Esophagus (tissue), 2 donors: ENCODE data around the gene FAM184A. TPM values are rescaled to one million over a fixed set of nuclear protein-coding genes. Genes with fewer than 3 reads are reported as not detected.

ENCODE experiments used
- H3K27ac ChIP-seq, 2 donors: one replicate each; pipeline ENCODE4 v1.5.1; 2013; ENCODE audit warnings: low read depth in 2 of 2, mild to moderate bottlenecking in 2 of 2, inconsistent platforms in 1 of 2, low read length in 1 of 2, moderate library complexity in 1 of 2
- H3K27me3 ChIP-seq, 2 donors: one replicate each; pipeline ENCODE4 v1.6.1; 2013; ENCODE audit warnings: low read length in 2 of 2, control low read depth in 1 of 2, mild to moderate bottlenecking in 1 of 2; ENCODE audit not compliant: insufficient read depth in 2 of 2, control insufficient read depth in 1 of 2
- H3K36me3 ChIP-seq, 2 donors: one replicate each; pipeline ENCODE4 v1.6.1; 2013; ENCODE audit warnings: low read length in 1 of 2; ENCODE audit not compliant: control insufficient read depth in 2 of 2, insufficient read depth in 2 of 2
- H3K4me1 ChIP-seq, 2 donors: one replicate each; pipeline ENCODE4 v1.6.1; 2013; ENCODE audit warnings: low read length in 1 of 2; ENCODE audit not compliant: control insufficient read depth in 2 of 2, insufficient read depth in 2 of 2
- H3K4me3 ChIP-seq, 2 donors: one replicate each; pipeline ENCODE4 v1.5.1; 2013; ENCODE audit warnings: low read length in 2 of 2, mild to moderate bottlenecking in 2 of 2, low read depth in 1 of 2, moderate library complexity in 1 of 2
- H3K9me3 ChIP-seq, 2 donors: one replicate each; pipeline ENCODE4 v1.6.1; 2013; ENCODE audit warnings: mild to moderate bottlenecking in 2 of 2, low read depth in 1 of 2, low read length in 1 of 2, moderate library complexity in 1 of 2; ENCODE audit not compliant: control insufficient read depth in 2 of 2, insufficient read depth in 1 of 2
- WGBS, 2 donors: extraction: QIAGEN DNeasy Blood & Tissue Kit; methylation state at CpG; one replicate each; pipeline ENCODE4 v1.1.7; 2013; 5-methylcytosine and 5-hydroxymethylcytosine counted together
- polyA plus RNA-seq, 2 donors: library from polyadenylated mRNA; stranded (reverse); fragments of 200-250 nt; gene quantifications; one replicate each; pipeline ENCODE4 v1.2.3, GENCODE V29; 2013
- donor health status: healthy with polysubstance abuse.
- donor health status: Bipolar disorder and iron deficiency.

The FAM184A gene
- polyA plus RNA-seq, 2 donors, result 0.73 to 1.1 TPM

- whole genome bisulfite sequencing, 2 donors, result 21 to 22% methylated on average over 8 of the region's 8 CpGs
- Histone ChIP-seq H3K4me1 (no peaks in the 10 kb centered on the region), H3K9me3 (no peaks in the 10 kb centered on the region), H3K36me3 (no peaks in the 10 kb centered on the region), H3K27me3 (no peaks in the 10 kb centered on the region), H3K4me3 (peak overlapping the region; percentile 72 to 87), H3K27ac (peak overlapping the region; percentile 92 to 93)
These were observed 144.5 kb downstream of the FAM184A start for GRCh38 chr6:118933855-118934460.

- no peak overlapping the region for H3K4me3 ChIP-seq
- H3K9me3 ChIP-seq, result no peaks in the 10 kb centered on the region
- H3K4me1 ChIP-seq, result no peaks in the 10 kb centered on the region
- 28 to 30% methylated on average over 2 of the region's 2 CpGs for WGBS, 2 donors
- H3K27ac ChIP-seq, result no peak overlapping the region
- H3K27me3 ChIP-seq, result no peaks in the 10 kb centered on the region
- H3K36me3 ChIP-seq, result peaks cover 0 to 3% of the 10 kb centered on the region in 2 donors
These were observed 146.0 kb downstream of the FAM184A start for GRCh38 chr6:118932421-118932820.

- H3K4me3 ChIP-seq, result no peak overlapping the region
- H3K4me1 ChIP-seq, result no peaks in the 10 kb centered on the region
- 87 to 88% methylated on average over 5 of the region's 5 CpGs for WGBS, 2 donors
- no peak overlapping the region for H3K27ac ChIP-seq
- H3K36me3 ChIP-seq, result peaks cover 0 to 3% of the 10 kb centered on the region in 2 donors
- H3K27me3 ChIP-seq, result no peaks in the 10 kb centered on the region
- no peaks in the 10 kb centered on the region for H3K9me3 ChIP-seq
These were observed 147.0 kb downstream of the FAM184A start for GRCh38 chr6:118931436-118931835.

GRCh38 chr6:118930680-118931079 lies 147.8 kb downstream of the FAM184A start:
- H3K36me3 ChIP-seq, result peaks cover 0 to 3% of the 10 kb centered on the region in 2 donors
- no peak overlapping the region for H3K4me3 ChIP-seq
- H3K4me1 ChIP-seq, result no peaks in the 10 kb centered on the region
- no peak overlapping the region for H3K27ac ChIP-seq
- no peaks in the 10 kb centered on the region for H3K9me3 ChIP-seq
- no peaks in the 10 kb centered on the region for H3K27me3 ChIP-seq
- WGBS, 2 donors, result 97% methylated on average over 3 of the region's 3 CpGs

GRCh38 chr6:118923035-118923434 lies 155.4 kb downstream of the FAM184A start:
- no peaks in the 10 kb centered on the region for H3K4me1 ChIP-seq
- WGBS, 2 donors, result 91 to 94% methylated on average over 3 of the region's 3 CpGs
- no peak overlapping the region for H3K4me3 ChIP-seq
- H3K9me3 ChIP-seq, result no peaks in the 10 kb centered on the region
- peaks cover 9 to 14% of the 10 kb centered on the region in 2 donors for H3K36me3 ChIP-seq
- H3K27ac ChIP-seq, result no peak overlapping the region
- no peaks in the 10 kb centered on the region for H3K27me3 ChIP-seq

DNA sequence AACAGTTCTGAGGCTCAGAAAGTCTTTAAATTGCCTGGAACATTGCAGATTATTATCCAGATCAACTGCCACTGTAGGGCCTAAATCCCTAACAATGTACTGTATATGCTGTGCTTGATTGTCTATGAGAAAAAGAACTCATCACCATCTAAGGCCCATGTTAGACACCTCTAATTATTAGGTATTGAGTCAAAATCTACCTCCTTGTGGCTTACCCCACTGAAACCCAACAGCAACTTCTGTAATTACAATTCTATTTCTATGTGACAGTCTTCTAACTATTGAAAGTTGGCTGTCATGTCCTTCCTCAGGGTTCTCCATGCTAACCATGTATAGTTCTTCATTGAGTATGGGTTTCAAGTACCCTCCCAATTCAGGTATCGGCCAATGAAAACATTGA lies 157.4 kb downstream of the FAM184A start:
- no peaks in the 10 kb centered on the region for H3K9me3 ChIP-seq
- no peak overlapping the region for H3K4me3 ChIP-seq
- H3K27ac ChIP-seq, result no peak overlapping the region
- WGBS, 2 donors, result 97 to 98% methylated on average over 1 of the region's 1 CpG
- no peaks in the 10 kb centered on the region for H3K27me3 ChIP-seq
- H3K36me3 ChIP-seq, result peaks cover 9 to 11% of the 10 kb centered on the region in 2 donors
- no peaks in the 10 kb centered on the region for H3K4me1 ChIP-seq

- Histone ChIP-seq H3K36me3 (peaks cover 11 to 12% of the 10 kb centered on the region in 2 donors), H3K27ac (no peak overlapping the region), H3K4me3 (no peak overlapping the region), H3K9me3 (no peaks in the 10 kb centered on the region), H3K4me1 (no peaks in the 10 kb centered on the region), H3K27me3 (no peaks in the 10 kb centered on the region)
- WGBS, 2 donors, result 81 to 85% methylated on average over 2 of the region's 2 CpGs
These were observed 160.1 kb downstream of the FAM184A start for GRCh38 chr6:118918329-118918725.

GRCh38 chr6:118917546-118918328 lies 160.7 kb downstream of the FAM184A start:
- 93 to 95% methylated on average over 5 of the region's 5 CpGs for WGBS, 2 donors
- H3K36me3 ChIP-seq, result peaks cover 12% of the 10 kb centered on the region in 2 donors

GRCh38 chr6:118914598-118914997 lies 163.9 kb downstream of the FAM184A start:
- no peaks in the 10 kb centered on the region for H3K9me3 ChIP-seq
- no peaks in the 10 kb centered on the region for H3K4me1 ChIP-seq
- no peak overlapping the region for H3K4me3 ChIP-seq
- no peaks in the 10 kb centered on the region for H3K27me3 ChIP-seq
- peaks cover 5 to 7% of the 10 kb centered on the region in 2 donors for H3K36me3 ChIP-seq
- no peak overlapping the region for H3K27ac ChIP-seq

More at GRCh38 chr6:118917546-118918328, 160.7 kb downstream of the FAM184A start:
- Histone ChIP-seq H3K27me3 (no peaks in the 10 kb centered on the region), H3K4me3 (no peak overlapping the region), H3K4me1 (no peaks in the 10 kb centered on the region), H3K9me3 (no peaks in the 10 kb centered on the region), H3K27ac (no peak overlapping the region)

- Histone ChIP-seq H3K27me3 (no peaks in the 10 kb centered on the region), H3K4me3 (no peak overlapping the region), H3K9me3 (no peaks in the 10 kb centered on the region), H3K36me3 (peaks cover 5 to 7% of the 10 kb centered on the region in 2 donors), H3K27ac (no peak overlapping the region), H3K4me1 (no peaks in the 10 kb centered on the region)
- 76 to 78% methylated on average over 2 of the region's 2 CpGs for WGBS, 2 donors
These were observed 165.3 kb downstream of the FAM184A start for GRCh38 chr6:118913161-118913560.
